GM23248 (cell line): ENCODE measurements around the gene TRPM5.

ENCODE experiments used
- EZH2 ChIP-seq: fragments of 200-600 bp; sonication (generic); IDR thresholded peaks from 2 replicates; pipeline ENCODE4 v1.6.1; 2018; ENCODE audit warnings: antibody characterized with exemption, mild to moderate bottlenecking; ENCODE audit not compliant: insufficient read depth, poor library complexity, severe bottlenecking
- EZH2phosphoT487 ChIP-seq: fragments of 200-600 bp; sonication (generic); IDR thresholded peaks from 2 replicates; pipeline ENCODE4 v1.6.1; 2018; ENCODE audit warnings: antibody characterized with exemption, moderate library complexity, mild to moderate bottlenecking, low read depth; ENCODE audit not compliant: insufficient read depth

DNA sequence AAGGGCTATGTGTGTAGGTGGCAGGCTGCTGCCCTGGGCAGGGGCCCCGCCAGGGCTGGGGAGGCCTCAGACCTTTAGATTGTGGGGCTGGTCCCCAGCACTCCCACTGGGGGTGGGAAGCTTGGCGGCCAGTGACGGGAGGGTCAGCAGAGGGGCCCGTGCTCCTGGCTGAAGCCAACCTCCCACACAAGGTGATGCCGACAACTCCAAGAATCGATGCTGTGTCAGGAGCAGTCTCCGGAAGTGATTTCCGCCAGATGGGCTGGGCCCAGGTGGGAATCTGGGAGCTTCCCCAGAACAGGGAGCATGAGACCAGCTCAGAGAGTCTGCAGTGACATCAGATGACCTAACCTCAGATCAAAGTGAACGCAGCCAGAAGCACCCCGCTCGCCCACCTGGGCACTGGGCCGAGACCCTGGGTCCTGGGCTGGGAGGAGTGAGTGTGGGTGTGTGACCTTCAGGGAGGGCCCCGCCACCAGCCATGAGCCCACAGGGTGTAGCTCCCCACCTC lies 7.7 kb downstream of the TRPM5 start:
- TF ChIP-seq EZH2 (no peak), EZH2phosphoT487 (no peak)
